Ovary (tissue), 9 donors: ENCODE results near the gene EYA2. TPM values are rescaled to one million over a fixed set of nuclear protein-coding genes. Genes with fewer than 3 reads are reported as not detected.

ENCODE experiments used
- DNase-seq, 5 donors: peaks; one replicate each; pipeline ENCODE4 v3.0.0-alpha.2; 2019 to 2020
- H3K27ac ChIP-seq, 2 donors: fragments of 200-600 bp; one replicate each; pipeline versions ENCODE4 v1.5.1 to v1.8.0; 2019 to 2022
- H3K27me3 ChIP-seq: fragments of 200-600 bp; one replicate; pipeline ENCODE4 v1.8.0; 2022
- H3K36me3 ChIP-seq: fragments of 200-600 bp; sonication (generic); one replicate; pipeline ENCODE4 v1.5.1; 2019
- H3K4me1 ChIP-seq: one replicate; pipeline ENCODE4 v1.8.1; 2013; ENCODE audit warnings: mild to moderate bottlenecking, moderate library complexity; ENCODE audit not compliant: insufficient read depth
- H3K4me3 ChIP-seq: fragments of 200-600 bp; sonication (generic); one replicate; pipeline ENCODE4 v1.5.1; 2017
- H3K9me3 ChIP-seq, 2 donors: fragments of 200-600 bp in 1 of 2; sonication (generic) in 1 of 2; one replicate each; pipeline versions ENCODE4 v1.5.1 to v1.8.1; 2013 to 2019; ENCODE audit warnings: mild to moderate bottlenecking in 1 of 2, moderate library complexity in 1 of 2
- EP300 ChIP-seq: sonication (generic); formaldehyde crosslinking; IDR thresholded peaks from one replicate; pipeline ENCODE4 v1.6.1; 2017; ENCODE audit warnings: antibody characterized with exemption
- POLR2A ChIP-seq: fragments of 450-650 bp; IDR thresholded peaks from one replicate; pipeline ENCODE4 v1.6.1; 2017; ENCODE audit warnings: antibody characterized with exemption, mild to moderate bottlenecking, moderate library complexity
- WGBS, 3 donors: extraction: QIAGEN DNeasy Blood & Tissue Kit in 1 of 3; methylation state at CpG; one replicate each; pipeline versions ENCODE4 v1.1.5 to v1.1.7; 2013 to 2017; 5-methylcytosine and 5-hydroxymethylcytosine counted together
- intact Hi-C, 4 donors: fragments of 100-400 bp; cut with DNase I; formaldehyde crosslinking; loops; one replicate each; pipeline versions ENCODE4 v1.11.0 to v1.15.1; 2022 to 2023
- polyA plus RNA-seq, 2 donors: library from polyadenylated mRNA; stranded (reverse); fragments of 200-250 nt in 1 of 2; fragments of 350-450 nt in 1 of 2; fragmentation: Illumina TruSeq in 1 of 2; extraction: RNeasy Lipid Tissue Mini Kit (QIAGEN cat#74804) in 1 of 2; gene quantifications; one replicate each; pipeline ENCODE4 v1.2.3, GENCODE V29; 2013 to 2014
- total RNA-seq, 7 donors: library from RNA; depleted of rRNA in 2 of 7; stranded (reverse); fragments of >200 nt in 2 of 7; fragmentation: NEBNext Ultra II Directional in 3 of 7; extraction: Animal tissue kit (Norgen Biotek cat#: 25700) in 3 of 7; gene quantifications; one replicate each; pipeline versions ENCODE4 v1.1.0 to v1.2.4, GENCODE V29; 2016 to 2023
- TF ChIP-seq, protein P1 (sequence below), 3 donors: fragments of 450-650 bp in 2 of 3; fragments of 200-600 bp in 1 of 3; IDR thresholded peaks; one replicate each; pipeline versions ENCODE4 v1.5.1 to v1.8.0; 2016 to 2022; ENCODE audit warnings: antibody characterized with exemption in 3 of 3, mild to moderate bottlenecking in 1 of 3
- donor health status: DM: no; HTN: no; CAD: no; lungs with moderate emphysema.
- donor health status: DM: no; HTN: no; CAD: no.
- donor health status: Bipolar disorder and iron deficiency.
- donor health status: DM: yes; HTN: yes; CAD: no.
- donor health status: DM: no; HTN: no; CAD: no.
- donor health status: DM: yes; HTN: yes; CAD: no.

The EYA2 gene
- total and polyA plus RNA-seq, 9 donors = 0.18 to 7.6 (median 1.7) TPM

- Histone ChIP-seq H3K36me3 (no peaks in the 10 kb centered on the region), H3K27ac (no peak overlapping the region), H3K9me3 (no peaks in the 10 kb centered on the region), H3K4me1 (no peaks in the 10 kb centered on the region), H3K4me3 (no peak overlapping the region), H3K27me3 (no peaks in the 10 kb centered on the region)
- intact Hi-C loops = no loop called here
- DNase-seq = no peak
- TF ChIP-seq EP300 (no peak), POLR2A (no peak)
- TF ChIP-seq, protein P1, sequence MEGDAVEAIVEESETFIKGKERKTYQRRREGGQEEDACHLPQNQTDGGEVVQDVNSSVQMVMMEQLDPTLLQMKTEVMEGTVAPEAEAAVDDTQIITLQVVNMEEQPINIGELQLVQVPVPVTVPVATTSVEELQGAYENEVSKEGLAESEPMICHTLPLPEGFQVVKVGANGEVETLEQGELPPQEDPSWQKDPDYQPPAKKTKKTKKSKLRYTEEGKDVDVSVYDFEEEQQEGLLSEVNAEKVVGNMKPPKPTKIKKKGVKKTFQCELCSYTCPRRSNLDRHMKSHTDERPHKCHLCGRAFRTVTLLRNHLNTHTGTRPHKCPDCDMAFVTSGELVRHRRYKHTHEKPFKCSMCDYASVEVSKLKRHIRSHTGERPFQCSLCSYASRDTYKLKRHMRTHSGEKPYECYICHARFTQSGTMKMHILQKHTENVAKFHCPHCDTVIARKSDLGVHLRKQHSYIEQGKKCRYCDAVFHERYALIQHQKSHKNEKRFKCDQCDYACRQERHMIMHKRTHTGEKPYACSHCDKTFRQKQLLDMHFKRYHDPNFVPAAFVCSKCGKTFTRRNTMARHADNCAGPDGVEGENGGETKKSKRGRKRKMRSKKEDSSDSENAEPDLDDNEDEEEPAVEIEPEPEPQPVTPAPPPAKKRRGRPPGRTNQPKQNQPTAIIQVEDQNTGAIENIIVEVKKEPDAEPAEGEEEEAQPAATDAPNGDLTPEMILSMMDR (IDR thresholded peaks at IDR 0.05) = no peak
- WGBS, 3 donors = 73 to 76% (median 74%) methylated on average over 9 of the region's 9 CpGs
These were observed 288.7 kb downstream of the EYA2 start for GRCh38 chr20:47183367-47183766.

DNA sequence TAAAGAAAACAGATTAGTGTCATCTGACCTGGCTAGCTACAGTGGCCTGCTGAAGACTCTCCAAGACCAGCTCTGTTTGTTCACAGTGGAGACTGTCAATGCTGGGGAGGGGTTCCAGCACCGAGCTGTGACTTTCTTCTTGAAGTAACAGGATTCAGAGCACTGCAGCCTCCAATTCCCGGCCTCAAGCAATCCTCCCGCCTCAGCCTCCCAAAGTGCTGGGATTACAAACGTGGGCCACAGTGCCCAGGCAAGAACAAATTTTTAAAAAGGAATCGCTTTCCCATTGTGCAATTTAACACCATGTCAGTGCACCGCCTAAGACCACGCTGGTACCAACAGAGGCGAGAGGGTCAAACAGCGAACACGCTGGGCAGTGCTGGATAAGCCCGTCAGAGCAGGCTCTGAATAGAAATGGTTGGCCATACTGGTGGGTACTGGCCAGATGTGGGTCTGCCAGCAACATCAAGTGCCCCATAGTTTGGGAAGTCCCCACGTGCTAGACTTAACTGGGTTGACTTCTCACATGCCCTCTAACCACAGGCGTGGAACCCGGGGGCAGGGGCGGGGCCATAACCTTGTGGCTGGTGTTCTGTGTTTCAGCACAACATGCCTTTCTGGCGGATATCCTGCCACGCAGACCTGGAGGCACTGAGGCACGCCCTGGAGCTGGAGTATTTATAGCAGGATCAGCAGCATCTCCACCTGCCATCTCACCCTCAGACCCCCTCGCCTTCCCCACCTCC is 293.0 kb downstream of the EYA2 start:
- H3K27me3 ChIP-seq = no peaks in the 10 kb centered on the region
- DNase-seq = no peak
- no peak overlapping the region for H3K27ac ChIP-seq
- H3K36me3 ChIP-seq = no peaks in the 10 kb centered on the region
- intact Hi-C loops = no loop called here
- TF ChIP-seq, protein P1 (IDR thresholded peaks at IDR 0.05) = no peak
- TF ChIP-seq EP300 (no peak), POLR2A (no peak)
- no peaks in the 10 kb centered on the region for H3K4me1 ChIP-seq
- H3K4me3 ChIP-seq = no peak overlapping the region
- WGBS, 3 donors = 78 to 86% (median 80%) methylated on average over 19 of the region's 19 CpGs
- H3K9me3 ChIP-seq = no peaks in the 10 kb centered on the region

GRCh38 chr20:47188540-47188939 is 293.9 kb downstream of the EYA2 start:
- H3K27me3 ChIP-seq = no peaks in the 10 kb centered on the region
- no peaks in the 10 kb centered on the region for H3K4me1 ChIP-seq
- no peaks in the 10 kb centered on the region for H3K36me3 ChIP-seq
- no peaks in the 10 kb centered on the region for H3K9me3 ChIP-seq
- TF ChIP-seq POLR2A = no peak
- TF ChIP-seq EP300 = no peak
- TF ChIP-seq, protein P1 (IDR thresholded peaks at IDR 0.05) = no peak
- H3K27ac ChIP-seq = no peak overlapping the region
- no peak for DNase-seq
- 63 to 73% (median 66%) methylated on average over 5 of the region's 5 CpGs for WGBS, 3 donors
- intact Hi-C loops = no loop called here
- no peak overlapping the region for H3K4me3 ChIP-seq

GRCh38 chr20:47189060-47189459 is 294.4 kb downstream of the EYA2 start:
- H3K36me3 ChIP-seq = no peaks in the 10 kb centered on the region
- TF ChIP-seq EP300 = no peak
- no peak for TF ChIP-seq POLR2A
- TF ChIP-seq, protein P1 (IDR thresholded peaks at IDR 0.05) = no peak
- H3K9me3 ChIP-seq = no peaks in the 10 kb centered on the region
- no peaks in the 10 kb centered on the region for H3K27me3 ChIP-seq
- intact Hi-C loops = no loop called here
- no peak for DNase-seq
- WGBS, 3 donors = 67 to 76% (median 67%) methylated on average over 11 of the region's 11 CpGs
- H3K4me3 ChIP-seq = no peak overlapping the region
- no peaks in the 10 kb centered on the region for H3K4me1 ChIP-seq
- no peak overlapping the region for H3K27ac ChIP-seq
